HepG2 (cell line): ENCODE results near the gene INO80E. TPM values are rescaled to one million over a fixed set of nuclear protein-coding genes. Genes with fewer than 3 reads are reported as not detected.
A peak's percentile ranks its signal among the peaks of the same experiment; 100 is the strongest.

ENCODE experiments used
- DMAP1 ChIP-seq: IDR thresholded peaks from 2 replicates; pipeline ENCODE4 v1.6.1; 2016
- ELF1 ChIP-seq: sonication (generic); formaldehyde crosslinking; IDR thresholded peaks from 2 replicates; pipeline ENCODE4 v1.4.0; 2020; ENCODE audit warnings: missing genetic modification reagents
- ETV6 ChIP-seq: sonication (generic); formaldehyde crosslinking; conservative IDR thresholded peaks from 2 replicates; pipeline ENCODE4 v1.4.0; 2020; ENCODE audit warnings: missing genetic modification reagents
- KDM2A ChIP-seq: sonication (generic); formaldehyde crosslinking; IDR thresholded peaks from 2 replicates; pipeline ENCODE4 v1.4.0; 2020; ENCODE audit warnings: low read depth, missing genetic modification reagents, borderline replicate concordance
- LBX2 ChIP-seq: sonication (generic); formaldehyde crosslinking; IDR thresholded peaks from 2 replicates; pipeline ENCODE4 v1.5.0; 2020; ENCODE audit warnings: missing genetic modification reagents, mild to moderate bottlenecking, borderline replicate concordance
- MZF1 ChIP-seq: sonication (generic); formaldehyde crosslinking; IDR thresholded peaks from 2 replicates; pipeline ENCODE4 v1.8.1; 2023; ENCODE audit warnings: mild to moderate bottlenecking, missing genetic modification reagents, borderline replicate concordance
- NR2F1 ChIP-seq, 2 experiments: fragments of 450-650 bp in 1 of 2; formaldehyde crosslinking in 1 of 2; IDR thresholded peaks; 2 replicates each; pipeline versions ENCODE4 v1.5.0 to v1.6.1; 2016 to 2020; ENCODE audit warnings: mild to moderate bottlenecking in 1 of 2, missing compliant biosample characterization in 1 of 2, missing genetic modification reagents in 1 of 2, moderate library complexity in 1 of 2
- SP4 ChIP-seq: sonication (generic); formaldehyde crosslinking; IDR thresholded peaks from 2 replicates; pipeline ENCODE4 v1.8.1; 2023; ENCODE audit warnings: mild to moderate bottlenecking, missing genetic modification reagents
- TCF7L2 ChIP-seq: IDR thresholded peaks from 2 replicates; pipeline ENCODE4 v1.6.1; 2011; ENCODE audit warnings: mild to moderate bottlenecking, low read depth, low read length, moderate library complexity
- ZFP36L1 ChIP-seq: sonication (generic); formaldehyde crosslinking; IDR thresholded peaks from 2 replicates; pipeline ENCODE4 v1.8.0; 2022; ENCODE audit warnings: mild to moderate bottlenecking, missing genetic modification reagents, moderate library complexity
- ZFP90 ChIP-seq: sonication (generic); formaldehyde crosslinking; IDR thresholded peaks from 2 replicates; pipeline ENCODE4 v1.8.0; 2022; ENCODE audit warnings: missing genetic modification reagents, mild to moderate bottlenecking, inconsistent platforms, borderline replicate concordance
- ZNF232 ChIP-seq: sonication (generic); formaldehyde crosslinking; IDR thresholded peaks from 2 replicates; pipeline ENCODE4 v1.4.0; 2020; ENCODE audit warnings: missing genetic modification reagents, borderline replicate concordance
- ZNF335 ChIP-seq: sonication (generic); formaldehyde crosslinking; IDR thresholded peaks from 2 replicates; pipeline ENCODE4 v1.4.0; 2020; ENCODE audit warnings: missing genetic modification reagents
- ZNF33A ChIP-seq: sonication (generic); formaldehyde crosslinking; IDR thresholded peaks from 2 replicates; pipeline ENCODE4 v1.5.1; 2020; ENCODE audit warnings: missing genetic modification reagents, mild to moderate bottlenecking, moderate library complexity, borderline replicate concordance
- ZNF343 ChIP-seq: sonication (generic); formaldehyde crosslinking; IDR thresholded peaks from 2 replicates; pipeline ENCODE4 v1.4.0; 2020; ENCODE audit warnings: mild to moderate bottlenecking, missing genetic modification reagents
- ZNF350 ChIP-seq: sonication (generic); formaldehyde crosslinking; IDR thresholded peaks from 2 replicates; pipeline ENCODE4 v1.4.0; 2020; ENCODE audit warnings: mild to moderate bottlenecking, low read depth, missing genetic modification reagents, borderline replicate concordance
- ZNF382 ChIP-seq: sonication (generic); formaldehyde crosslinking; IDR thresholded peaks from 2 replicates; pipeline ENCODE4 v1.5.0; 2020; ENCODE audit warnings: missing genetic modification reagents, mild to moderate bottlenecking, borderline replicate concordance
- ZNF383 ChIP-seq: sonication (generic); formaldehyde crosslinking; IDR thresholded peaks from 2 replicates; pipeline ENCODE4 v1.4.0; 2020; ENCODE audit warnings: missing genetic modification reagents, mild to moderate bottlenecking, borderline replicate concordance
- ZNF547 ChIP-seq: sonication (generic); formaldehyde crosslinking; IDR thresholded peaks from 2 replicates; pipeline ENCODE4 v1.5.1; 2020; ENCODE audit warnings: mild to moderate bottlenecking, missing genetic modification reagents
- ZNF768 ChIP-seq: sonication (generic); formaldehyde crosslinking; IDR thresholded peaks from 2 replicates; pipeline ENCODE4 v1.4.0; 2020; ENCODE audit warnings: missing genetic modification reagents
- ZSCAN30 ChIP-seq: sonication (generic); formaldehyde crosslinking; IDR thresholded peaks from 2 replicates; pipeline ENCODE4 v1.5.0; 2020; ENCODE audit warnings: mild to moderate bottlenecking, missing genetic modification reagents
- polyA plus RNA-seq, 8 experiments: library from polyadenylated mRNA; depleted of rRNA in 3 of 8; stranded (reverse) in 7 of 8; unstranded in 1 of 8; fragments of >200 nt; fragmentation: Illumina TruSeq in 4 of 8; extraction: Trizol in 4 of 8; gene quantifications; 2 replicates each; pipeline versions ENCODE4 v1.2.1 to v1.2.3, GENCODE V29; 2011 to 2016; ENCODE audit warnings: low read depth in 4 of 8, missing spikeins in 1 of 8, mixed read lengths in 1 of 8; ENCODE audit not compliant: insufficient read depth in 1 of 8
- total RNA-seq, 5 experiments: library from RNA; depleted of rRNA; stranded (reverse); fragments of >200 nt; fragmentation: Illumina TruSeq; extraction: Trizol; gene quantifications; 2 replicates each; pipeline ENCODE4 v1.2.3, GENCODE V29; 2016; ENCODE audit warnings: low read depth in 1 of 5
- TF ChIP-seq, protein P1 (sequence below): fragments of 450-650 bp; IDR thresholded peaks from 2 replicates; pipeline ENCODE4 v1.6.1; 2017; ENCODE audit warnings: mild to moderate bottlenecking
- TF ChIP-seq, protein P2 (sequence below): sonication (generic); formaldehyde crosslinking; IDR thresholded peaks from 2 replicates; pipeline ENCODE4 v1.5.1; 2020; ENCODE audit warnings: mild to moderate bottlenecking, missing genetic modification reagents, moderate library complexity

INO80E gene
- total and polyA plus RNA-seq, 2 of the 13 experiments (the other 11 are each of a cell fraction or from before 2014, with no cell fraction given), result 25.8 to 45.6 TPM

DNA sequence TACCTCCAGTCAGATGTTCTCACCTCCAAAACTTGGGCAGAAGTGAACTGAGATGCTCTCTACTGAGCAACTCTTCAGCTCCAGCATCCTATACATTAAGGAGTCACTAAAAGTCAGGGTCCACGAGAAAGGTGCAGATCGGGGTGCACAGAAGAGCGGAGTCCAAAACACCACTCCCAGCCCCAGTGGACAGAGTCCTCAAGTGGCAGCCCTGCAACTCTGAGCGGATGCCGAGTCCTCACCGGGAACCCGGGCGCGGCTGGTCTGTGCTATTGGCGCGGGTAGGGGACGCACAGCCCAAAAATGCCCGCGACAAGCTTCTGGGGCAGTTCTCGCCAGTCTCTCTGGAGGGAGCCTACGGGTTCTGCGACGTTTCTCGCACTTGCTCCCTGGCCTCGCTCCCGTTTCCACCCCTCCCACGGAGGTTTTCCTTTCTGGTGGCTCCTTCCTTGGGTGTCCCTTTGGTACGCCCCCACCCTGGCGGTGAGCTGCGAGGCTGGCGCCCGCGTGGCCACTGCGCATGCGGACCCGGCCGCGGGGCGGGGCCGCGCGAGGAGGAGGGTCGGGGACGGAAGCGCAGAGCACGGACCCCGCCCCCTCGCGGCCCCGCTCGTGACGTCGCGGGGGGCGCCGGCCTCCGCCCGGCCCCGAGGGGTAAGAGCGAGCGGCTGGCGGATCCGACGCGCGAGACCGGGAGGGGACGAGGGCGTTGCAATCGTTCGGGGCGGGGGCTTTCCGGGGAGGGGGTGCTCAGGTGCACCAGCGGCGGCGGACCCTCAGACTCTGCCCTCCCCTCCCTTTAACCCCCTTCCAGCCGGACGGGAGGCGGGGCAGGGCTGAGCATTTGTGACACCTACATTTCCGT lies 34.3 kb upstream of the INO80E start, which contains the start of gene TMEM219 (continued):
- TF ChIP-seq SP4 (CRISPR knock-in tag) (peak; percentile 96), DMAP1 (CRISPR knock-in tag) (peak; percentile 73), ZNF382 (CRISPR knock-in tag) (no peak), MZF1 (no peak), LBX2 (peak; percentile 65; the same call in 1 of the 2 replicates), ZNF232 (CRISPR knock-in tag) (no peak; the same call in 1 of the 2 replicates), ZNF768 (CRISPR knock-in tag) (peak; percentile 36; the same call in 1 of the 2 replicates), ELF1 (CRISPR knock-in tag) (peak; percentile 9; the same call in 1 of the 2 replicates), ZNF335 (CRISPR knock-in tag) (peak; percentile 74; the same call in 1 of the 2 replicates), ETV6 (CRISPR knock-in tag) (no peak), ZNF350 (CRISPR knock-in tag) (peak; percentile 44), ZNF547 (CRISPR knock-in tag) (0 out of 2 replicates have a peak, but pooled peaks have one; percentile 62), TCF7L2 (no peak), ZNF383 (no peak), ZSCAN30 (CRISPR knock-in tag) (no peak), ZNF33A (no peak), ZFP36L1 (CRISPR knock-in tag) (peak; percentile 83), ZNF343 (CRISPR knock-in tag) (no peak), ZFP90 (CRISPR knock-in tag) (no peak; the same call in none of the 2 replicates), NR2F1 (CRISPR knock-in tag; IDR thresholded peaks at IDR 0.05) (no peak), KDM2A (CRISPR knock-in tag) (peak; percentile 84)
- TF ChIP-seq, protein P1, sequence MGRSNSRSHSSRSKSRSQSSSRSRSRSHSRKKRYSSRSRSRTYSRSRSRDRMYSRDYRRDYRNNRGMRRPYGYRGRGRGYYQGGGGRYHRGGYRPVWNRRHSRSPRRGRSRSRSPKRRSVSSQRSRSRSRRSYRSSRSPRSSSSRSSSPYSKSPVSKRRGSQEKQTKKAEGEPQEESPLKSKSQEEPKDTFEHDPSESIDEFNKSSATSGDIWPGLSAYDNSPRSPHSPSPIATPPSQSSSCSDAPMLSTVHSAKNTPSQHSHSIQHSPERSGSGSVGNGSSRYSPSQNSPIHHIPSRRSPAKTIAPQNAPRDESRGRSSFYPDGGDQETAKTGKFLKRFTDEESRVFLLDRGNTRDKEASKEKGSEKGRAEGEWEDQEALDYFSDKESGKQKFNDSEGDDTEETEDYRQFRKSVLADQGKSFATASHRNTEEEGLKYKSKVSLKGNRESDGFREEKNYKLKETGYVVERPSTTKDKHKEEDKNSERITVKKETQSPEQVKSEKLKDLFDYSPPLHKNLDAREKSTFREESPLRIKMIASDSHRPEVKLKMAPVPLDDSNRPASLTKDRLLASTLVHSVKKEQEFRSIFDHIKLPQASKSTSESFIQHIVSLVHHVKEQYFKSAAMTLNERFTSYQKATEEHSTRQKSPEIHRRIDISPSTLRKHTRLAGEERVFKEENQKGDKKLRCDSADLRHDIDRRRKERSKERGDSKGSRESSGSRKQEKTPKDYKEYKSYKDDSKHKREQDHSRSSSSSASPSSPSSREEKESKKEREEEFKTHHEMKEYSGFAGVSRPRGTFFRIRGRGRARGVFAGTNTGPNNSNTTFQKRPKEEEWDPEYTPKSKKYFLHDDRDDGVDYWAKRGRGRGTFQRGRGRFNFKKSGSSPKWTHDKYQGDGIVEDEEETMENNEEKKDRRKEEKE, result no peak
- TF ChIP-seq, protein P2, sequence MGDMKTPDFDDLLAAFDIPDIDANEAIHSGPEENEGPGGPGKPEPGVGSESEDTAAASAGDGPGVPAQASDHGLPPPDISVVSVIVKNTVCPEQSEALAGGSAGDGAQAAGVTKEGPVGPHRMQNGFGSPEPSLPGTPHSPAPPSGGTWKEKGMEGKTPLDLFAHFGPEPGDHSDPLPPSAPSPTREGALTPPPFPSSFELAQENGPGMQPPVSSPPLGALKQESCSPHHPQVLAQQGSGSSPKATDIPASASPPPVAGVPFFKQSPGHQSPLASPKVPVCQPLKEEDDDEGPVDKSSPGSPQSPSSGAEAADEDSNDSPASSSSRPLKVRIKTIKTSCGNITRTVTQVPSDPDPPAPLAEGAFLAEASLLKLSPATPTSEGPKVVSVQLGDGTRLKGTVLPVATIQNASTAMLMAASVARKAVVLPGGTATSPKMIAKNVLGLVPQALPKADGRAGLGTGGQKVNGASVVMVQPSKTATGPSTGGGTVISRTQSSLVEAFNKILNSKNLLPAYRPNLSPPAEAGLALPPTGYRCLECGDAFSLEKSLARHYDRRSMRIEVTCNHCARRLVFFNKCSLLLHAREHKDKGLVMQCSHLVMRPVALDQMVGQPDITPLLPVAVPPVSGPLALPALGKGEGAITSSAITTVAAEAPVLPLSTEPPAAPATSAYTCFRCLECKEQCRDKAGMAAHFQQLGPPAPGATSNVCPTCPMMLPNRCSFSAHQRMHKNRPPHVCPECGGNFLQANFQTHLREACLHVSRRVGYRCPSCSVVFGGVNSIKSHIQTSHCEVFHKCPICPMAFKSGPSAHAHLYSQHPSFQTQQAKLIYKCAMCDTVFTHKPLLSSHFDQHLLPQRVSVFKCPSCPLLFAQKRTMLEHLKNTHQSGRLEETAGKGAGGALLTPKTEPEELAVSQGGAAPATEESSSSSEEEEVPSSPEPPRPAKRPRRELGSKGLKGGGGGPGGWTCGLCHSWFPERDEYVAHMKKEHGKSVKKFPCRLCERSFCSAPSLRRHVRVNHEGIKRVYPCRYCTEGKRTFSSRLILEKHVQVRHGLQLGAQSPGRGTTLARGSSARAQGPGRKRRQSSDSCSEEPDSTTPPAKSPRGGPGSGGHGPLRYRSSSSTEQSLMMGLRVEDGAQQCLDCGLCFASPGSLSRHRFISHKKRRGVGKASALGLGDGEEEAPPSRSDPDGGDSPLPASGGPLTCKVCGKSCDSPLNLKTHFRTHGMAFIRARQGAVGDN (CRISPR knock-in tag), result peak; percentile 93
